GM10248 (cell line): Measurements from ENCODE around the gene CD6.

Source experiments
- CTCF ChIA-PET: fragments of 300-600 bp; sonication (Branson Sonifier 250); formaldehyde crosslinking; extraction: SDS; loops from one replicate; lab custom pipeline; 2021; ENCODE audit warnings: antibody characterized with exemption; lab: Yijun Ruan, JAX
- POLR2A ChIA-PET: fragments of 350-650 bp; sonication (Branson Sonifier 250); formaldehyde crosslinking; extraction: SDS; loops from one replicate; lab custom pipeline; 2020; ENCODE audit warnings: antibody characterized with exemption; lab: Yijun Ruan, JAX
- DNase-seq: peaks from one replicate; pipeline ENCODE4 v3.0.0; 2012; ENCODE audit errors: extremely low spot score
- CTCF ChIP-seq: IDR thresholded peaks from 2 replicates; pipeline ENCODE4 v1.5.1; 2012; ENCODE audit warnings: mild to moderate bottlenecking, low read depth; ENCODE audit errors: extremely low read depth, missing control alignments, control extremely low read depth

The CD6 gene

GRCh38 chr11:60937811-60938210 lies 33.7 kb upstream of the CD6 start:
- CTCF ChIA-PET, result no interaction called here
- no peak for DNase-seq
- TF ChIP-seq CTCF, result no peak
- POLR2A ChIA-PET, result interaction anchor here (0.6 kb wide), 1 partner anchor 36 kb away, joined by 3 read pairs; no protein-coding TSS in a partner anchor

DNA sequence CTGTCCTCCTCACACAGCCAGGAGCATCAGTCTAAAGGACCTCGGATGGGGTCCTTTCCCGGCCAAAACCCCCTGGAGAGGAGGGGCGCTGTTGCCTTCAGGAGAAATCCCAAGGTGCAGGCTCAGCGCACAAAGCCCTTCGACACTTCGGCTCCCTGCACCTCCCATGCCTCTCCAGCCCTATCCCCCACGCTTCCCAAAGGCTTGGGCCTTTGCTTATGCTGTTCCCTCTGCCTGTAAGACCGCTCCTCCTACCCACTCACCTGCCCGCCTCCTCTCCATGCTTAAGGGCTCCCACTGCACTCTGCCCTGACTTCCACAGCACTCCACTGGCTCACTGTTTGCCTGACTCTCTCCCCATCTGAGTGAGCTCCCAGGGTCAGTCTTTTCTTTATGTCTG lies 33.0 kb upstream of the CD6 start:
- no peak for DNase-seq
- no peak for TF ChIP-seq CTCF
- ChIA-PET POLR2A (interaction anchor here (0.6 kb wide), 4 partner anchors 16 to 463 kb away, joined by 3 to 5 read pairs (median 4); no protein-coding TSS in a partner anchor), CTCF (no interaction called here)

DNA sequence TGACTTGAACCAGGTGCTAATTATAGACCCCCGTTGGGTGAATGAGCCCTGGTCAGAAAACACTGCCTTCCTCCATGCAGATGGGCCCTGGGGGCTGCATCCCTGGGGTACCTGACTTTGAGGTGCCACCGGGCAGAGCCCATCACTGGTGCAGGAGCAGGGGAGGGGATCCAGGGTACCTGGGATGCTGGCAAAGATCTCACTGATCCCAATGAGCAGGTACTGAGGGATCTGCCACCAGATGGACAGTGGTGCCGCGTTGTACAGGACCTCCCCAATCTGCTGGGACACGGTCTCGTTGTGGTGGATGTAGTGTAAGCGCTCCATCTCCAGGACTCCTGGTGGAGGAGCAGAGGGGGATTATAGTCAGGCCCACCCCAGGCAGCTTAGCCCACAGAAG lies 32.2 kb upstream of the CD6 start:
- ChIA-PET CTCF (interaction anchor here (0.9 to 2.2 kb wide), 6 partner anchors 11 to 148 kb away, joined by 3 to 9 read pairs (median 7); no protein-coding TSS in a partner anchor), POLR2A (interaction anchor here (0.9 kb wide), 1 partner anchor 422 kb away, joined by 3 read pairs; the partner anchor contains the start of genes CYB561A3 and TMEM138)
- no peak for TF ChIP-seq CTCF
- no peak for DNase-seq

- POLR2A ChIA-PET, result interaction anchor here (0.9 to 1.4 kb wide), 3 partner anchors 11 to 422 kb away, joined by 3 to 5 read pairs (median 3); partner anchors contain the start of genes CYB561A3 and TMEM138
- CTCF ChIA-PET, result interaction anchor here (0.9 to 2.2 kb wide), 10 partner anchors 8 to 190 kb away, joined by 3 to 9 read pairs (median 6); no protein-coding TSS in a partner anchor
- TF ChIP-seq CTCF, result no peak
- no peak for DNase-seq
These were observed 31.6 kb upstream of the CD6 start for GRCh38 chr11:60939855-60940254.

- DNase-seq, result no peak
- no peak for TF ChIP-seq CTCF
- ChIA-PET CTCF (interaction anchor here (1.0 to 2.8 kb wide), 10 partner anchors 9 to 188 kb away, joined by 3 to 9 read pairs (median 6); partner anchors contain the start of gene TMEM132A), POLR2A (interaction anchor here (1.1 kb wide), 1 partner anchor 13 kb away, joined by 3 read pairs; no protein-coding TSS in a partner anchor)
These were observed 29.9 kb upstream of the CD6 start for GRCh38 chr11:60941371-60942119.

- ChIA-PET POLR2A (interaction anchor here (1.1 kb wide), 1 partner anchor 12 kb away, joined by 3 read pairs; no protein-coding TSS in a partner anchor), CTCF (interaction anchor here (1.0 to 2.8 kb wide), 6 partner anchors 8 to 167 kb away, joined by 3 to 9 read pairs (median 4); no protein-coding TSS in a partner anchor)
- DNase-seq, result no peak
- no peak for TF ChIP-seq CTCF
These were observed 29.3 kb upstream of the CD6 start for GRCh38 chr11:60942219-60942618.
